SH-SY5Y (cell line): ENCODE data around the gene KCNS3.

Source experiments
- GATA2 ChIP-seq: IDR thresholded peaks from 2 replicates; pipeline ENCODE4 v1.6.1; 2011; ENCODE audit warnings: mild to moderate bottlenecking, low read depth, low read length
- GATA3 ChIP-seq: IDR thresholded peaks from 2 replicates; pipeline ENCODE4 v1.6.1; 2011; ENCODE audit warnings: low read depth, mild to moderate bottlenecking, low read length, moderate library complexity

KCNS3 gene

DNA sequence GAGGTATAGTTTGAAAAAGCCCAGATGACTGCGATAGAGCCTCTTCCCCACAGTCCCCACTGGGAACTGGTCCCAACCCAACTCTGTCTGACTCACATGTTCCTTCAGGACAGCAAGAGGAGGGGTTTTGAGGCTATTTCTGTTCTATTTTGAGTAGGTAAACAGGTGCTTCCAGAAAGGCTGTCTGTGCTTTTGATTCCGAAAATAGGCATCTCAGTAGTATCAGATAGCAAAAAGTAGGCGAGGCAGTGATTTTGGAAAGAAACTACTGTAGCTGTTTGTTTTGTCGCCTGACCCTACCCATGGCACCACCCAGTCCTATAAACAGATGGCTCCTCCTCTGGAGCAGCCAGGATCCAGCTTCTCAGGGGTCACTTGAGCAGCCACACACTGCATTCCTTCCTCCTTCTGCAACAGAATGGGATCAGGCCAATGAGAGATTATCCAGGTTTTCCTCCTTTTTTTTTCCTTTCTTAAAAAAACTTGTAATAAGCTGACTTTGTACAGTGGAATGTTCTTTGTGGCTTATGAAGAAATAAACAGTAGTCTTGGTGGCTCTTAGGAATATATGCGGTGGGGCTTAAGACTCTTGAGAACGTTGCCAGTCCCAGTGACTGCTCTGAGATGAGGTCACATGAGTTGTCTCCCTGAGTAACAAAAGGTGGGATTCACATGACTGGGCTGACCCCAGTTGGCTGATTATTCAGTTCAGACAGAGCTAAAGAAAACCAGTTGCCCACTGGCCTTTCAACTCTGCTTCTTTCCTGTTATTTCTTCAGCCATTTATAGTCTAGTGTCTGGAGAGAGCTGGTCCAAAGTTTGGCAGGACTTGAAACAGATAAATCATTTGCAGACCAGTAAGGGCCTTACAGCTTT lies 98.6 kb downstream of the KCNS3 start:
- TF ChIP-seq GATA2, result no peak

DNA sequence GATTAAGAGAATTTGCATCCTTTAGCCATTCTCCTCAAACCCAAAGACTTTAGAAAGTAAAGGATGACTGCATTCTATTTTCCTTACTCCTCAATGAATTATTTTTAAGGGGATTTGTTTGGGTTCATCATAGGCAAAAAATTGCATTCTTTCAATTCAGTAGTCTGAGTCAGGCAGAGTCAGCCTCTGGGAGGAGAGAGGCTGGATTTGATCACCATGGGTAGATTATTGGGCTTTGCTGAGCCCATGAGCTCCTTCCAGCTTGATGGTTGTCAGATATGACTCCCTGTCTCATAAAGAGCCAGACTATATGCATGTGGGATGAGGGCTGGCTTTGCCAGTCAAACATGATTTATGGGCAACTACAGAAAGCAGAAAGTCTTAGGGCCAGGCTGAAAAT lies 101.2 kb downstream of the KCNS3 start:
- no peak for TF ChIP-seq GATA3
- TF ChIP-seq GATA2, result no peak

DNA sequence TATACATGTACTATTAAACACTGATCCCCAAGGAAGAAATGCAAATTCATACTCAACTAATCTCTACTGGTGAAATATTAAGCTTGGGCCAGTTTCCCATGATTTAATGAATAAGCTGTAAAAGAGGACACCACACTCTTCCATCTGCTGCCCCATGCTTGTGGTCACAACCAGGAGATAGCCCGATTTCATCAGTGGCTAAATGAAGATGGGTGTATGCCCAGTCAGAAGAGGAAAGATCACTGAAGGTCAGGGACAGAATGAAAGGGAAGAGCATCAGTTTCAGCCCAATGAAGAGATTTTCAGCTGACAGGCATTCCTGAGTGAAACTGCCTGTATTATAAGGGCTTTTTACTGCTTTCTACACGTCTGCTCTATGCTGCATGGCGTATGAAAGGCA lies 103.5 kb downstream of the KCNS3 start:
- no peak for TF ChIP-seq GATA3
- no peak for TF ChIP-seq GATA2
